Esophagus muscularis mucosa (tissue), 4 donors: ENCODE measurements around the gene ALX3. TPM values are rescaled to one million over a fixed set of nuclear protein-coding genes. Genes with fewer than 3 reads are reported as not detected.
"Not testable (repeated sequence)": the region's sequence is repeated elsewhere in the genome, so short reads cannot be mapped to it uniquely, and the experiment has no call there.

ENCODE experiments used
- DNase-seq: peaks from one replicate; pipeline ENCODE4 v3.0.0-alpha.2; 2017; ENCODE audit errors: extremely low spot score
- H3K27ac ChIP-seq, 4 donors: fragments of 200-600 bp; sonication (generic); replicated peaks in 1 of 4; 1 replicate in 3 of 4; 2 replicates in 1 of 4; pipeline ENCODE4 v1.5.1; 2016 to 2019; ENCODE audit warnings: mild to moderate bottlenecking in 1 of 4
- H3K27me3 ChIP-seq, 4 donors: fragments of 200-600 bp; sonication (generic); one replicate each; pipeline versions ENCODE4 v1.5.1 to v1.6.0; 2016 to 2019
- H3K36me3 ChIP-seq, 4 donors: fragments of 200-600 bp; sonication (generic); one replicate each; pipeline ENCODE4 v1.5.1; 2016 to 2019
- H3K4me1 ChIP-seq, 4 donors: fragments of 200-600 bp; sonication (generic); one replicate each; pipeline ENCODE4 v1.5.1; 2016 to 2019
- H3K4me3 ChIP-seq, 4 donors: fragments of 200-600 bp; sonication (generic); 1 replicate in 2 of 4; 2 replicates in 2 of 4; pipeline ENCODE4 v1.5.1; 2016 to 2019; ENCODE audit warnings: mild to moderate bottlenecking in 4 of 4, moderate library complexity in 1 of 4
- H3K9me3 ChIP-seq, 4 donors: fragments of 200-600 bp; sonication (generic); 1 replicate in 3 of 4; 2 replicates in 1 of 4; pipeline ENCODE4 v1.5.1; 2016 to 2019
- CTCF ChIP-seq, 3 experiments: fragments of 200-600 bp in 2 of 3; fragments of 450-650 bp in 1 of 3; sonication (generic) in 2 of 3; IDR thresholded peaks; one replicate each; pipeline ENCODE4 v1.5.1; 2017 to 2019; ENCODE audit warnings: antibody characterized with exemption in 3 of 3, mild to moderate bottlenecking in 2 of 3, moderate library complexity in 1 of 3
- EP300 ChIP-seq: sonication (generic); formaldehyde crosslinking; IDR thresholded peaks from one replicate; pipeline ENCODE4 v1.6.1; 2017; ENCODE audit warnings: antibody characterized with exemption
- POLR2A ChIP-seq: fragments of 450-650 bp; IDR thresholded peaks from one replicate; pipeline ENCODE4 v1.6.1; 2017; ENCODE audit warnings: antibody characterized with exemption, moderate library complexity, mild to moderate bottlenecking, low read depth
- POLR2AphosphoS5 ChIP-seq, 2 donors: sonication (generic); formaldehyde crosslinking; IDR thresholded peaks; one replicate each; pipeline ENCODE4 v1.6.1; 2017; ENCODE audit warnings: antibody characterized with exemption in 2 of 2
- WGBS: methylation state at CpG from one replicate; pipeline ENCODE4 v1.1.5; 2018; 5-methylcytosine and 5-hydroxymethylcytosine counted together
- intact Hi-C: fragments of 100-400 bp; cut with DNase I; formaldehyde crosslinking; loops from one replicate; pipeline ENCODE4 v1.15.1; 2023
- total RNA-seq, 4 donors: library from RNA; depleted of rRNA; stranded (reverse); fragments of >200 nt; gene quantifications; one replicate each; pipeline versions ENCODE4 v1.1.0 to v1.2.1, GENCODE V29; 2016

The ALX3 gene
- total RNA-seq, 4 donors from 2014 or later: not detected

GRCh38 chr1:110082477-110082876 is 12.0 kb upstream of the ALX3 start:
- TF ChIP-seq POLR2A (no peak), POLR2AphosphoS5 (IDR thresholded peaks at IDR 0.05) (no peak), EP300 (no peak), CTCF (IDR thresholded peaks at IDR 0.05) (no peak)
- no peaks in the 10 kb centered on the region for H3K36me3 ChIP-seq

GRCh38 chr1:110081061-110081460 is 10.6 kb upstream of the ALX3 start:
- no peak for DNase-seq
- Histone ChIP-seq H3K4me3 (no peak overlapping the region), H3K9me3 (no peaks in the 10 kb centered on the region), H3K27ac (no peak overlapping the region), H3K4me1 (peaks cover 20 to 25% (median 23%) of the 10 kb centered on the region in 4 donors), H3K36me3 (no peaks in the 10 kb centered on the region), H3K27me3 (peaks cover 0 to 60% (median 3%) of the 10 kb centered on the region in 4 donors)
- TF ChIP-seq CTCF (IDR thresholded peaks at IDR 0.05): no peak
- no peak for TF ChIP-seq POLR2A
- no peak for TF ChIP-seq EP300
- TF ChIP-seq POLR2AphosphoS5 (IDR thresholded peaks at IDR 0.05): no peak
- intact Hi-C loops: no loop called here
- 93% methylated on average over 5 of the region's 5 CpGs for WGBS

More at GRCh38 chr1:110082477-110082876, 12.0 kb upstream of the ALX3 start:
- Histone ChIP-seq H3K4me3 (no peak overlapping the region), H3K9me3 (no peaks in the 10 kb centered on the region), H3K27me3 (peaks cover 0 to 56% (median 3%) of the 10 kb centered on the region in 4 donors), H3K4me1 (peaks cover 20 to 25% (median 23%) of the 10 kb centered on the region in 4 donors), H3K27ac (no peak overlapping the region)
- 84% methylated on average over 5 of the region's 5 CpGs for whole genome bisulfite sequencing
- intact Hi-C loops: no loop called here
- no peak for DNase-seq

DNA sequence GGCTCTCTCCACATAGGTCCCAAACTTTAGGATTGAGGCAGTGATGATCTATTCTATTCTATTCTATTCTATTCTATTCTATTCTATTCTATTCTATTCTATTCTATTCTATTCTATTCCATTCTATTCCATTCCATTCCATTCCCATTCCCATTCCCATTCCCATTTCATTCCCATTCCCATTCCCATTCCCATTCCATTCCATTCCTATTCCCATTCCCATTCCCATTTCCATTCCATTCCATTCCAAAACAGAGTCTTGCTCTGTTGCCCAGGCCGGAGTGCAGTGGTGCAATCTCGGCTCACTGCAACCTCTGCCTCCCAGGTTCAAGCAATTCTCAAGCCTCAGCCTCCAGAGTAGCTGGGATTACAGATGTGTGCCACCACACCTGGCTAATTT is 9.5 kb upstream of the ALX3 start:
- 93% methylated on average over 2 of the region's 2 CpGs for WGBS
- H3K9me3 ChIP-seq, H3K36me3 ChIP-seq, H3K4me3 ChIP-seq, DNase-seq, intact Hi-C loops, H3K27ac ChIP-seq: not testable (repeated sequence)
- Histone ChIP-seq H3K27me3 (peaks cover 0 to 71% (median 3%) of the 10 kb centered on the region in 4 donors), H3K4me1 (peaks cover 19 to 23% (median 21%) of the 10 kb centered on the region in 4 donors)

DNA sequence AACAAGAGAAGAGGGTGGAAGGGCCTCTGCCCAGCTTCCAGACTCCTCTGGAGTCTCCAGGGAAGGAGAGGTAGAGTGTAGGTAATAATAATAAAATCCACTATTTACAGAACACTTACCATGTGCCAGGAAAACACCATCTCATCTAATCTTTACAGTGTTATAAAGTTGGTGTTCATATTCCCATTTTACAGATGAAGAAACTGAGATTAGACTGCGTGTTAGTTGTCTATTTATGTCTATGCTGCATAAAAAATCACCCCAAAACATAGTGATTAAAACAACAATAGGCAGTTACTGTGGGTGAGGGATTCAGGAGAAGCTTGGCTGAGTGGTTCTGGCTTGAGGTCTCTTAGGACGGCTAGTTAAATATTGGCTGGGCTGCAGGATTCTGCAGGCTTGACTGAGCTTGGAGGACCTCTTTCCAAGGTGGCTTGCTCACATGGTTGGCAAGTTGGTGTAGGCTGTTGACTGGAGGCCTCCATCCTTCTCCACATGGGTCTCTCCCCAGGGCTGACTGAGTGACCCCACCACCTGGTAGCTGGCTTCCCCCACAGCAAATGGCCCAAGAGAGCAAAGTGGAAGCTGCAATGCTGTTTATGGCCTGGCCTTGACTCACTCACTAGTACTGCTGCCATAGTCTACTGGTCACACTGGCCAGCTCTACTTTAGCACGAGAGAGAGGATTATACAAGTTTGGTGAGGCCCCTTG is 6.5 kb upstream of the ALX3 start:
- H3K4me1 ChIP-seq: no peaks in the 10 kb centered on the region
- peaks cover 0 to 66% (median 0%) of the 10 kb centered on the region in 4 donors for H3K27me3 ChIP-seq
- no peak overlapping the region for H3K27ac ChIP-seq
- no peak overlapping the region for H3K4me3 ChIP-seq
- no peaks in the 10 kb centered on the region for H3K9me3 ChIP-seq
- no peaks in the 10 kb centered on the region for H3K36me3 ChIP-seq
- TF ChIP-seq POLR2AphosphoS5 (IDR thresholded peaks at IDR 0.05) (no peak), POLR2A (no peak), EP300 (no peak), CTCF (IDR thresholded peaks at IDR 0.05) (no peak)
- intact Hi-C loops: no loop called here
- WGBS: 97% methylated on average over 2 of the region's 3 CpGs
- no peak for DNase-seq

- Histone ChIP-seq H3K27me3 (peaks cover 4 to 72% (median 24%) of the 10 kb centered on the region in 4 donors), H3K36me3 (no peaks in the 10 kb centered on the region), H3K27ac (no peak overlapping the region), H3K4me1 (peaks cover 11 to 19% (median 18%) of the 10 kb centered on the region in 4 donors), H3K9me3 (no peaks in the 10 kb centered on the region), H3K4me3 (no peak overlapping the region)
- 77% methylated on average over 4 of the region's 4 CpGs for WGBS
- intact Hi-C loops: no loop called here
- no peak for DNase-seq
- no peak for TF ChIP-seq POLR2AphosphoS5 (IDR thresholded peaks at IDR 0.05)
- no peak for TF ChIP-seq POLR2A
- TF ChIP-seq EP300: no peak
- no peak for TF ChIP-seq CTCF (IDR thresholded peaks at IDR 0.05)
Measured at GRCh38 chr1:110074166-110074565, 3.7 kb upstream of the ALX3 start.
